Measurements from ENCODE around the gene NOL4L. TPM values are rescaled to one million over a fixed set of nuclear protein-coding genes. Genes with fewer than 3 reads are reported as not detected.
A peak's percentile ranks its signal among the peaks of the same experiment; 100 is the strongest.

NOL4L gene, protein sequence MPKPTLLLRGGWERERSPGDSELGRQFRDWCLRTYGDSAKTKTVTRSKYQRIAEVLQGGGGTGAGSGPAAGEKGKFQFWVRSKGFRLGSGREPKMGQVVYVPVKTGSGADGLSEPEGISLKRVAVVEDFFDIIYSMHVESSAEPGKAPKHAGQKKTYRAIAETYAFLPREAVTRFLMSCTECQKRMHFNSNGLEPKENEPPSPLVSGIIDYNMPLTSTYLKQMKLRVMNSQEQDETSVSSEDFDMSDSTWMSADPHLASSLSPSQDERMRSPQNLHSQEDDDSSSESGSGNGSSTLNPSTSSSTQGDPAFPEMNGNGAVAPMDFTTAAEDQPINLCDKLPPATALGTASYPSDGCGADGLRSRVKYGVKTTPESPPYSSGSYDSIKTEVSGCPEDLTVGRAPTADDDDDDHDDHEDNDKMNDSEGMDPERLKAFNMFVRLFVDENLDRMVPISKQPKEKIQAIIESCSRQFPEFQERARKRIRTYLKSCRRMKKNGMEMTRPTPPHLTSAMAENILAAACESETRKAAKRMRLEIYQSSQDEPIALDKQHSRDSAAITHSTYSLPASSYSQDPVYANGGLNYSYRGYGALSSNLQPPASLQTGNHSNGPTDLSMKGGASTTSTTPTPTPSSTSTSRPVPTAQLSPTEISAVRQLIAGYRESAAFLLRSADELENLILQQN
- 10 to 100 TPM in 2 of 9 donors, 1 to 10 TPM in 7; 3.1 to 15.0 (median 6.7) TPM for total RNA-seq
- 1 to 10 TPM; 2.6 to 7.4 TPM for polyA plus RNA-seq
- long read RNA-seq, donor 1, partial matches to known transcripts = 0 of 9 reads
- long read RNA-seq, donor 1, other reads (novel, unspliced or antisense) = 9 of 9 reads
- long read RNA-seq, donor 2, partial matches to known transcripts = 0 of 6 reads
- long read RNA-seq, donor 2, other reads (novel, unspliced or antisense) = 6 of 6 reads
- long read RNA-seq, donor 3, full-length matches to known transcripts = 1 of 4 reads
- long read RNA-seq, donor 3, partial matches to known transcripts = 0 of 4 reads
- long read RNA-seq, donor 3, other reads (novel, unspliced or antisense) = 3 of 4 reads

DNA sequence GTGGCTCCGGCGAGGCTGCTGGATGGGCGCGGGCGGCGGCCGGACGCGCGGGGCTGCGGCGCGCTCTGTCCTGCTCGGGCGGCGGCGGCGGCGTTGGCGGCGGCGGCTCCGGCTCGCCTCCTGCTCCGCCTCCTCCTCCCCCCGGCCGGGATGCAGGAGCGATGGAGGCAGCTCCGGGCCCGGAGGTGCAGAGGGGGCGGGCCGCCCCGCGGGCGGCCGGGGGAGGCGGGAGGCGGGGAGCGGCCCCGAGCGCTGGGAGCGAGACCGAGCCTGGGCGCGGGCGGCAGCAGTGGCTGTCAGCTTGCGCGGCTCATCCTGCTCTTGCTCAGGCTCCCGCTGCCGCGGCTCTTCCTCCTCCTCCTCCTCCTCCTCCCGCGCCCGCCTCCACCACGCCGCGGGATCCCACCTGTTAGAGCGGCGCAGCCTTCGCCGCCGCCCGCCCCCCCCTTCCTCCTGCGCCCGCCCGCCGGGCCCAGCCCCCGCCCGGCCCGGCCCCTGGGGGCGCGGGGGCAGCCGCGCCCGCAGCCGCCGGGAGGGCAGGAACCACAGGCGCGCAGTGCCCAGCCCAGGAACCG is at the start of gene NOL4L:
TSS of gene NOL4L (minus strand) at position 323 of the 575 bp plus-strand sequence. CDS start 443 bp downstream, outside the sequence.
- ATAC-seq (peak in 2 of 4 donors; percentile 7 to 9), DNase-seq (peak in 1 of 5 donors; percentile 47)
- Histone ChIP-seq H3K36me3 (no peaks in the 10 kb centered on the region), H3K4me1 (peaks cover 0 to 36% (median 4%) of the 10 kb centered on the region in 12 donors), H3K27me3 (peaks cover 0 to 14% (median 4%) of the 10 kb centered on the region in 9 donors), H3K27ac (peak within 1 kb of the TSS in 4 of 12 donors; percentile 34 to 80 (median 53)), H3K9me3 (no peaks in the 10 kb centered on the region), H3K4me3 (peak within 1 kb of the TSS; percentile 37 to 80 (median 64))
- no peak for TF ChIP-seq POLR2A (IDR thresholded peaks at IDR 0.05)
- TF ChIP-seq, protein P1, sequence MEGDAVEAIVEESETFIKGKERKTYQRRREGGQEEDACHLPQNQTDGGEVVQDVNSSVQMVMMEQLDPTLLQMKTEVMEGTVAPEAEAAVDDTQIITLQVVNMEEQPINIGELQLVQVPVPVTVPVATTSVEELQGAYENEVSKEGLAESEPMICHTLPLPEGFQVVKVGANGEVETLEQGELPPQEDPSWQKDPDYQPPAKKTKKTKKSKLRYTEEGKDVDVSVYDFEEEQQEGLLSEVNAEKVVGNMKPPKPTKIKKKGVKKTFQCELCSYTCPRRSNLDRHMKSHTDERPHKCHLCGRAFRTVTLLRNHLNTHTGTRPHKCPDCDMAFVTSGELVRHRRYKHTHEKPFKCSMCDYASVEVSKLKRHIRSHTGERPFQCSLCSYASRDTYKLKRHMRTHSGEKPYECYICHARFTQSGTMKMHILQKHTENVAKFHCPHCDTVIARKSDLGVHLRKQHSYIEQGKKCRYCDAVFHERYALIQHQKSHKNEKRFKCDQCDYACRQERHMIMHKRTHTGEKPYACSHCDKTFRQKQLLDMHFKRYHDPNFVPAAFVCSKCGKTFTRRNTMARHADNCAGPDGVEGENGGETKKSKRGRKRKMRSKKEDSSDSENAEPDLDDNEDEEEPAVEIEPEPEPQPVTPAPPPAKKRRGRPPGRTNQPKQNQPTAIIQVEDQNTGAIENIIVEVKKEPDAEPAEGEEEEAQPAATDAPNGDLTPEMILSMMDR (IDR thresholded peaks at IDR 0.05) = no peak
- 0 to 1% (median 0%) methylated on average over 21 to 80 of the region's 80 CpGs; no CpG with 5 or more reads in 1 of the 4 donors for WGBS, 4 donors
- intact Hi-C loops (cut with DNase I) = loop anchor here in 2 of 10 donors (10.0 kb wide), 1 partner anchor 50 kb away; no protein-coding TSS in a partner anchor

GRCh38 chr20:32634041-32634805 is 49.1 kb upstream of the NOL4L start:
- no peaks in the 10 kb centered on the region for H3K36me3 ChIP-seq
- no peak overlapping the region for H3K27ac ChIP-seq
- DNase-seq = no peak
- H3K4me1 ChIP-seq = peaks cover 0 to 2% (median 0%) of the 10 kb centered on the region in 12 donors
- 65 to 72% (median 70%) methylated on average over 19 of the region's 19 CpGs for WGBS, 4 donors
- ATAC-seq = no peak
- H3K4me3 ChIP-seq = no peak overlapping the region
- no peak for TF ChIP-seq POLR2A (IDR thresholded peaks at IDR 0.05)
- TF ChIP-seq, protein P1 (IDR thresholded peaks at IDR 0.05) = no peak
- peaks cover 0 to 5% (median 0%) of the 10 kb centered on the region in 9 donors for H3K27me3 ChIP-seq
- no peaks in the 10 kb centered on the region for H3K9me3 ChIP-seq
- intact Hi-C loops (cut with DNase I) = no loop called here

DNA sequence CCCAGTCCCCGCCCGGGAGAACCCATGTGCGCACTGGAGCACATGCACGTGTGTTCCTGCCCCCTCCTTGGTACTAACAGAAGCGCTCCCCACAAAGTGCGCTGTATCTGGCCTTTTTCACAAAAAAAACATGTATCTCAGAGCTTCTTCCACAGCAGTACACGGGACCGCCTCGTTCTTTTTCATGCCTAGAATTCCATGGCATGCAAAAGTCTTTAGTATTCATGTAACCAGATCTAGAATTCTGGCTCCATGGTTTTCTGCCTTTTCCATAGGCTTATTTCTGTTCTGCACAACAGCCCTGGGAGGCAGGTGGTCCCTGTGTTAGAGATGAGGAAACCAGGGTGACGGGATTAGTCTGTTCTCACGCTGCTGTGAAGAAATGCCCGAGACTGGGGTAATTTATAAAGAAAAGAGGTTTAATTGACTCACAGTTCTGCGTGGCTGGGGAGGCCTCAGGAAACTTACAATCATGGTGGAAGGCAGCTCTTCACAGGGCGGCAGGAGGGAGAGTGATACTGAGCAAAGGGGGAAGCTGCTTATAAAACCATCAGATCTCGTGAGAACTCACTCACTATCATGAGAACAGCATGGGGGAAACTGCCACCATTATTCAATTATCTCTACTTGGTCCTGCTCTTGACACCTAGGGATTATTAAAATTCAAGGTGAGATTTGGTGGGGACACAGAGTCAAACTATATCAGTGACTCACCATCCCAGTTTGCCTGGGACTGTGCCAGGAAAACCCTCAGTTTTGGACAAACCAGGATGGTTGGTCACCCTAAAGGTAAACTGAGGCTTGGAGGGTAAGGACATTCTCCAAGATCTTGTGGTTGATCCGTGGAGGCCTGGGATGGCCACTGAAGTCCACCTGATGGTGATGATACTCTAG is 47.6 kb upstream of the NOL4L start:
- peaks cover 0 to 5% (median 4%) of the 10 kb centered on the region in 12 donors for H3K4me1 ChIP-seq
- 88 to 93% (median 92%) methylated on average over 16 of the region's 16 CpGs for WGBS, 4 donors
- DNase-seq (no peak), ATAC-seq (no peak)
- intact Hi-C loops (cut with DNase I) = no loop called here
- no peak overlapping the region for H3K27ac ChIP-seq
- H3K36me3 ChIP-seq = no peaks in the 10 kb centered on the region
- TF ChIP-seq, protein P1 (IDR thresholded peaks at IDR 0.05) = no peak
- TF ChIP-seq POLR2A (IDR thresholded peaks at IDR 0.05) = no peak
- H3K4me3 ChIP-seq = no peak overlapping the region
- no peaks in the 10 kb centered on the region for H3K9me3 ChIP-seq
- peaks cover 0 to 5% (median 0%) of the 10 kb centered on the region in 9 donors for H3K27me3 ChIP-seq
